Natural killer cell (primary cell): ENCODE measurements around the gene ABHD17C. TPM values are rescaled to one million over a fixed set of nuclear protein-coding genes. Genes with fewer than 3 reads are reported as not detected.

Experiments
- ATAC-seq, 3 donors: fragments of 150-1000 bp in 2 of 3; fragments of 200-7000 bp in 1 of 3; cut with Tn5 transposase; 1 replicate in 1 of 3; 2 replicates in 2 of 3; pipeline ENCODE4 v1.10.0; 2021; ENCODE audit warnings: mild to moderate bottlenecking in 2 of 3, moderate library complexity in 2 of 3
- DNase-seq, 2 donors: peaks; one replicate each; pipeline versions ENCODE4 v3.0.0 to v3.0.0-alpha.2; 2013 to 2021; ENCODE audit warnings: mixed read lengths in 1 of 2
- H3K27ac ChIP-seq: one replicate; pipeline ENCODE4 v1.5.1; 2013; ENCODE audit warnings: mild to moderate bottlenecking, low read length
- H3K27me3 ChIP-seq: one replicate; pipeline ENCODE4 v1.6.1; 2013; ENCODE audit warnings: low read length; ENCODE audit not compliant: control insufficient read depth, insufficient read depth
- H3K36me3 ChIP-seq: one replicate; pipeline ENCODE4 v1.6.1; 2013; ENCODE audit warnings: low read length; ENCODE audit not compliant: control insufficient read depth, insufficient read depth
- H3K4me1 ChIP-seq: one replicate; pipeline ENCODE4 v1.6.1; 2013; ENCODE audit warnings: low read length; ENCODE audit not compliant: control insufficient read depth, insufficient read depth
- H3K4me3 ChIP-seq: one replicate; pipeline ENCODE4 v1.5.1; 2013; ENCODE audit warnings: low read length
- H3K9me3 ChIP-seq: one replicate; pipeline ENCODE4 v1.6.1; 2013; ENCODE audit warnings: low read length; ENCODE audit not compliant: control insufficient read depth, insufficient read depth
- H3K27ac Mint-ChIP-seq, 2 donors: one replicate each; pipeline ENCODE4 v1.8.0; 2022; ENCODE audit warnings: mild to moderate bottlenecking in 2 of 2, mixed read lengths in 2 of 2, moderate library complexity in 1 of 2
- H3K27me3 Mint-ChIP-seq, 2 donors: one replicate each; pipeline ENCODE4 v1.8.0; 2022; ENCODE audit warnings: low read depth in 2 of 2, mixed read lengths in 2 of 2
- H3K36me3 Mint-ChIP-seq: one replicate; pipeline ENCODE4 v1.8.0; 2022; ENCODE audit warnings: mixed read lengths
- H3K4me1 Mint-ChIP-seq, 2 donors: one replicate each; pipeline ENCODE4 v1.8.0; 2022; ENCODE audit warnings: mixed read lengths in 2 of 2
- H3K4me3 Mint-ChIP-seq: one replicate; pipeline ENCODE4 v1.8.0; 2022; ENCODE audit warnings: mild to moderate bottlenecking, moderate library complexity, mixed read lengths
- H3K9me3 Mint-ChIP-seq, 2 donors: one replicate each; pipeline ENCODE4 v1.8.0; 2022; ENCODE audit warnings: mixed read lengths in 2 of 2
- CTCF ChIP-seq: fragments of 200-600 bp; IDR thresholded peaks from one replicate; pipeline ENCODE4 v1.8.0; 2022; ENCODE audit warnings: antibody characterized with exemption
- WGBS: methylation state at CpG from one replicate; pipeline ENCODE4 v1.1.7; 2013; ENCODE audit warnings: missing lambda C conversion rate; ENCODE audit not compliant: insufficient coverage; 5-methylcytosine and 5-hydroxymethylcytosine counted together
- intact Hi-C: fragments of 100-400 bp; cut with micrococcal nuclease; formaldehyde crosslinking; loops from one replicate; pipeline ENCODE4 v1.14.2; 2022
- total RNA-seq, 4 donors: library from RNA; stranded (reverse); fragments of 120-200 nt in 1 of 4; gene quantifications; one replicate each; pipeline versions ENCODE4 v1.2.3 to v1.2.4, GENCODE V29; 2013 to 2022

ABHD17C gene
- total RNA-seq, 3 donors from 2014 or later (not counting 1 experiment from before 2014, with no cell fraction given): 2.4 to 4.4 (median 4.3) TPM

DNA sequence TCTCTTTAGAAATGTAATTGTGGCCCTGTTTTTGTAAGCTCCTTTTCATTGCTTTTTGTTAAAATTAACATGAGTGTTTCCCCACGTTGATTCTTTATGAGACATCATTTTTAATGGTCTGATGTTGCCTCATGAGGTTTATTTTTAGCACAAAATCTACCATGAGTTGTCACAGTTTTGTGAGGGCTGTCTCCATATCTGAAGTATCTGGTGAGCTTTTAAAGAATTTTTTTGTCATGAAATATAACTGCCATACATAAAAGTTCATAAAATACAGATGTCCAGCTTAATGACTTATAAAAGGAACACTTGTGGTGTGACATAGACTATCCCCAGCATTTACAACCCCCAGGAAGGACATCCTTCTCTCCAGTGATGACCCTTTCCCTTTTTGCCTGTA is 49.7 kb downstream of the ABHD17C start:
- no peaks in the 10 kb centered on the region for H3K4me1 Mint-ChIP-seq
- Histone ChIP-seq H3K4me1 (no peaks in the 10 kb centered on the region), H3K27me3 (no peaks in the 10 kb centered on the region), H3K27ac (no peak overlapping the region), H3K4me3 (no peak overlapping the region), H3K36me3 (no peaks in the 10 kb centered on the region), H3K9me3 (no peaks in the 10 kb centered on the region)
- H3K27me3 Mint-ChIP-seq: no peaks in the 10 kb centered on the region
- no peak overlapping the region for H3K27ac Mint-ChIP-seq
- ATAC-seq (no peak), DNase-seq (no peak)
- H3K4me3 Mint-ChIP-seq: no peak overlapping the region
- intact Hi-C loops: no loop called here
- TF ChIP-seq CTCF: no peak
- 0% methylated on average over 1 of the region's 1 CpG for WGBS
- H3K9me3 Mint-ChIP-seq: peaks cover 0 to 3% of the 10 kb centered on the region in 2 donors
- no peaks in the 10 kb centered on the region for H3K36me3 Mint-ChIP-seq

DNA sequence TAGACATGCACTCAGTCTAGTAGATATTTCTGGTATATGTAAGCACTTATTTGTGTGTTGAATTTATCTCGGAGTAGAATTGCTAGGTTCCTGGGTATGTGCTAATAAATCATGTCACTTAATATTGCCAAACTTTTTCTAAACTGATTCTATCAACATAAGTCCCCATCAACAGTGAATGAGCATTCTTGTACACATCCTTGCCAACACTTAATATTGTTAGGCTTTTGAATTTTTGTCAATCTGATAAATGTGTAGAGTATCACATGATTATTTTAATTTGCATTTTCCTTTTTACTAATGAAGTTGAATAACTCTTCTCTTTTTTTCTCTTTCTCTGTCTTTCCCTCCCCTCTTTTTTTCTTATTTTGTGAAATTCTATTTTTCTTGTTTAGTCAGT is 50.8 kb downstream of the ABHD17C start:
- Histone ChIP-seq H3K4me3 (no peak overlapping the region), H3K27ac (no peak overlapping the region), H3K4me1 (no peaks in the 10 kb centered on the region), H3K36me3 (no peaks in the 10 kb centered on the region), H3K27me3 (no peaks in the 10 kb centered on the region), H3K9me3 (no peaks in the 10 kb centered on the region)
- Mint-ChIP-seq H3K9me3 (peaks cover 0 to 3% of the 10 kb centered on the region in 2 donors), H3K27me3 (no peaks in the 10 kb centered on the region), H3K4me1 (no peaks in the 10 kb centered on the region), H3K4me3 (no peak overlapping the region), H3K36me3 (no peaks in the 10 kb centered on the region), H3K27ac (no peak overlapping the region)
- ATAC-seq (no peak), DNase-seq (no peak)
- WGBS: no CpG with 5 or more reads among the region's 1 CpG
- intact Hi-C loops: no loop called here
- no peak for TF ChIP-seq CTCF

DNA sequence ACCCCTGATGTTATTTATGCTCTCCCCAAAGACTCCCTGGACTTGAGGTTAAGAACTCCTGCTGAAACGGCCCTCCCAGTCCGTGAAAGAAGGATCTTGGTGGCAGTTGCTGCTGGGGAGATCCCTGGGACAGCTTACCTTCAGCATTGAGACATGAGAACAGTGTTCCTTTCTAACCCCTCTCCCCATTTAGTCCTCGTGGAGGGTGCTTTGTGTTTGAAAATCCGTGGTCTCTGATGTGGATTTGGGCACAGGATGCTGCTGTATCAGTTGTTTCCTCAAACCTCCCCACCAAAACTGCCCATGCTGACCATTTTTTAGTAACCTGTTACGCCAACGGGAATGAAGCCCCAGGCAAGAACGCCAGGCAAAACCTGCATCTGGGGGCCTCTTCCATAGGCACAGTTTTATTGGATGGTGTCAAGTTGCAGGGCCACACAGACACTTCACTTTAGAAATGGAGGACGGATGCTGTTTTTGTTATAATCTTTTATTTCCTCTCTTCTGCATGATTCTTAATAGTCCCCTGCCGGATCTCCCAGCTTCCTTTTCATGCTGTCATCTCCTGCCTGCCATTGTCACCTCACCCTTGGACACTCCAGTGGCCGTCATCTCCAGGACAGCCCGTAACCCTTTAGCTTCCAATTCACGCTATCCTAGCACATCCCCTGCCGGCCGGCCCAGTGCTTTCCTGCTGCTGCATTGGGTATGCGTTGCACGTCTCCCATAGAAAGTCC is 52.4 kb downstream of the ABHD17C start:
- WGBS: 92% methylated on average over 14 of the region's 16 CpGs
- Histone ChIP-seq H3K36me3 (no peaks in the 10 kb centered on the region), H3K27me3 (no peaks in the 10 kb centered on the region), H3K27ac (no peak overlapping the region), H3K4me3 (no peak overlapping the region), H3K4me1 (no peaks in the 10 kb centered on the region), H3K9me3 (no peaks in the 10 kb centered on the region)
- H3K4me1 Mint-ChIP-seq: no peaks in the 10 kb centered on the region
- no peak overlapping the region for H3K27ac Mint-ChIP-seq
- no peak overlapping the region for H3K4me3 Mint-ChIP-seq
- H3K36me3 Mint-ChIP-seq: no peaks in the 10 kb centered on the region
- no peaks in the 10 kb centered on the region for H3K27me3 Mint-ChIP-seq
- peaks cover 0 to 3% of the 10 kb centered on the region in 2 donors for H3K9me3 Mint-ChIP-seq
- DNase-seq: no peak
- no peak for TF ChIP-seq CTCF
- intact Hi-C loops: no loop called here
- no peak for ATAC-seq

DNA sequence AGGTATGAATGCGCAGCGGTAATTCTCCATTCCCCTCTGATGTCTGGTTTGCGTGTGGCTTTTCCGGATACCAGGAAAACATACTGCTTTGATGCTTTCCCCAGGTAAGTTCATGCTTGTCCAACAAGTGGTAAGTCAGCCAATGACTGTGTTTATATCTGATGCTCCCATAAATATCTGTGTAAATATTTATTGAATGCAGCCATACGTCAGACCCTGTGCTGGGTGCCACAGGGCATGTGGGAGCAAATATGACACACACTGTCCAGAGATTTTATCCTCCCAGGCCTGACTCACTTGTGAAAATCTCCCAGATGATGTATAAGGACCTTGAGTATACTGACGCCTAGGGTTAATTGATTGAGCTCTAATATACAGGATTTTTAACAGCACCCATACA is 54.5 kb downstream of the ABHD17C start:
- no peaks in the 10 kb centered on the region for H3K27me3 ChIP-seq
- H3K9me3 ChIP-seq: no peaks in the 10 kb centered on the region
- H3K36me3 ChIP-seq: no peaks in the 10 kb centered on the region
- Mint-ChIP-seq H3K36me3 (no peaks in the 10 kb centered on the region), H3K27ac (no peak overlapping the region), H3K27me3 (no peaks in the 10 kb centered on the region), H3K9me3 (peaks cover 0 to 3% of the 10 kb centered on the region in 2 donors), H3K4me3 (no peak overlapping the region), H3K4me1 (peaks cover 13 to 14% of the 10 kb centered on the region in 2 donors)
- 100% methylated on average over 5 of the region's 6 CpGs for WGBS
- intact Hi-C loops: no loop called here
- H3K27ac ChIP-seq: no peak overlapping the region
- no peak for TF ChIP-seq CTCF
- no peak overlapping the region for H3K4me3 ChIP-seq
- ATAC-seq: no peak
- DNase-seq: no peak
- no peaks in the 10 kb centered on the region for H3K4me1 ChIP-seq
